Natural killer cell treated with Interleukin-12 subunit alpha and Interleukin-12 subunit beta and Interleukin-15 and Interleukin-18, amount 100 ng/mL, for 72 hours (primary cell): ENCODE measurements around the gene MSANTD3. TPM values are rescaled to one million over a fixed set of nuclear protein-coding genes. Genes with fewer than 3 reads are reported as not detected.

ENCODE experiments used
- ATAC-seq, 2 donors: fragments of 150-1000 bp; cut with Tn5 transposase in 1 of 2; sonication (Bioruptor Pico), chemical (Tn5 transposase) in 1 of 2; 2 replicates each; pipeline ENCODE4 v1.10.0; 2021
- DNase-seq: peaks from one replicate; pipeline ENCODE4 v3.0.0; 2022; ENCODE audit warnings: low spot score
- H3K27ac Mint-ChIP-seq, 2 donors: 1 replicate in 1 of 2; 2 replicates in 1 of 2; pipeline ENCODE4 v1.8.0; 2022; ENCODE audit warnings: mixed read lengths in 2 of 2, mild to moderate bottlenecking in 1 of 2, moderate library complexity in 1 of 2
- H3K27me3 Mint-ChIP-seq, 2 donors: 1 replicate in 1 of 2; 2 replicates in 1 of 2; pipeline ENCODE4 v1.8.0; 2022; ENCODE audit warnings: mixed read lengths in 2 of 2
- H3K36me3 Mint-ChIP-seq: one replicate; pipeline ENCODE4 v1.8.0; 2022; ENCODE audit warnings: mixed read lengths
- H3K4me1 Mint-ChIP-seq, 2 donors: 1 replicate in 1 of 2; 2 replicates in 1 of 2; pipeline ENCODE4 v1.8.0; 2022; ENCODE audit warnings: low read depth in 2 of 2, mixed read lengths in 2 of 2, mild to moderate bottlenecking in 1 of 2
- H3K4me3 Mint-ChIP-seq: one replicate; pipeline ENCODE4 v1.8.0; 2022; ENCODE audit warnings: mixed read lengths
- H3K9me3 Mint-ChIP-seq: 2 replicates; pipeline ENCODE4 v1.8.0; 2022; ENCODE audit warnings: mixed read lengths
- total RNA-seq, 2 donors: library from RNA; stranded (reverse); gene quantifications; one replicate each; pipeline ENCODE4 v1.2.3, GENCODE V29; 2022

MSANTD3 gene
- total RNA-seq, 2 donors from 2014 or later = 9.2 to 17.5 TPM

GRCh38 chr9:100457517-100457916 lies 30.6 kb downstream of the MSANTD3 start:
- H3K27me3 Mint-ChIP-seq = no peaks in the 10 kb centered on the region
- H3K4me3 Mint-ChIP-seq = no peak overlapping the region
- no peaks in the 10 kb centered on the region for H3K9me3 Mint-ChIP-seq
- no peaks in the 10 kb centered on the region for H3K4me1 Mint-ChIP-seq
- peaks cover 4% of the 10 kb centered on the region for H3K36me3 Mint-ChIP-seq
- DNase-seq (no peak), ATAC-seq (no peak)
- H3K27ac Mint-ChIP-seq = no peak overlapping the region

GRCh38 chr9:100459963-100460362 lies 33.0 kb downstream of the MSANTD3 start:
- Mint-ChIP-seq H3K4me1 (no peaks in the 10 kb centered on the region), H3K4me3 (no peak overlapping the region), H3K9me3 (no peaks in the 10 kb centered on the region), H3K27ac (no peak overlapping the region), H3K36me3 (no peaks in the 10 kb centered on the region), H3K27me3 (peaks cover 2 to 4% of the 10 kb centered on the region in 2 donors)
- DNase-seq = no peak
- no peak for ATAC-seq

GRCh38 chr9:100465274-100465673 lies 38.3 kb downstream of the MSANTD3 start:
- Mint-ChIP-seq H3K27me3 (peaks cover 6 to 12% of the 10 kb centered on the region in 2 donors), H3K4me3 (no peak overlapping the region), H3K27ac (no peak overlapping the region), H3K9me3 (no peaks in the 10 kb centered on the region), H3K4me1 (no peaks in the 10 kb centered on the region), H3K36me3 (no peaks in the 10 kb centered on the region)
- ATAC-seq (no peak), DNase-seq (no peak)

GRCh38 chr9:100465761-100466160 lies 38.8 kb downstream of the MSANTD3 start:
- Mint-ChIP-seq H3K9me3 (no peaks in the 10 kb centered on the region), H3K27me3 (peaks cover 8 to 15% of the 10 kb centered on the region in 2 donors), H3K4me1 (no peaks in the 10 kb centered on the region), H3K27ac (no peak overlapping the region), H3K4me3 (no peak overlapping the region), H3K36me3 (no peaks in the 10 kb centered on the region)
- no peak for ATAC-seq
- no peak for DNase-seq

- no peak for ATAC-seq
- no peak for DNase-seq
- no peak overlapping the region for H3K27ac Mint-ChIP-seq
- H3K9me3 Mint-ChIP-seq = no peaks in the 10 kb centered on the region
- no peak overlapping the region for H3K4me3 Mint-ChIP-seq
- H3K4me1 Mint-ChIP-seq = no peaks in the 10 kb centered on the region
- peaks cover 13 to 15% of the 10 kb centered on the region in 2 donors for H3K27me3 Mint-ChIP-seq
- no peaks in the 10 kb centered on the region for H3K36me3 Mint-ChIP-seq
These were observed 39.4 kb downstream of the MSANTD3 start for GRCh38 chr9:100466171-100466828.

GRCh38 chr9:100466829-100467221 lies 39.9 kb downstream of the MSANTD3 start:
- H3K9me3 Mint-ChIP-seq = no peaks in the 10 kb centered on the region
- DNase-seq (no peak), ATAC-seq (no peak)
- no peak overlapping the region for H3K27ac Mint-ChIP-seq
- H3K27me3 Mint-ChIP-seq = peaks cover 15 to 18% of the 10 kb centered on the region in 2 donors
- H3K36me3 Mint-ChIP-seq = no peaks in the 10 kb centered on the region
- H3K4me3 Mint-ChIP-seq = no peak overlapping the region
- no peaks in the 10 kb centered on the region for H3K4me1 Mint-ChIP-seq

- H3K36me3 Mint-ChIP-seq = no peaks in the 10 kb centered on the region
- ATAC-seq (no peak), DNase-seq (no peak)
- no peak overlapping the region for H3K4me3 Mint-ChIP-seq
- peaks cover 19 to 25% of the 10 kb centered on the region in 2 donors for H3K27me3 Mint-ChIP-seq
- H3K27ac Mint-ChIP-seq = no peak overlapping the region
- H3K9me3 Mint-ChIP-seq = no peaks in the 10 kb centered on the region
- H3K4me1 Mint-ChIP-seq = no peaks in the 10 kb centered on the region
These were observed 41.1 kb downstream of the MSANTD3 start for GRCh38 chr9:100468041-100468440.

- Mint-ChIP-seq H3K4me1 (peaks cover 6% of the 10 kb centered on the region in 2 donors), H3K27me3 (peaks cover 28 to 41% of the 10 kb centered on the region in 2 donors), H3K36me3 (no peaks in the 10 kb centered on the region), H3K4me3 (peak overlapping the region; percentile 47), H3K9me3 (no peaks in the 10 kb centered on the region), H3K27ac (no peak overlapping the region)
- ATAC-seq (no peak), DNase-seq (no peak)
These were observed 45.3 kb downstream of the MSANTD3 start for GRCh38 chr9:100472268-100472667.

GRCh38 chr9:100472788-100473275 lies 45.9 kb downstream of the MSANTD3 start, which contains the start of gene TMEFF1:
TSS of gene TMEFF1 (plus strand) at chr9:100473149. CDS start at chr9:100473545, 396 bp downstream.
- Mint-ChIP-seq H3K27ac (no peak within 1 kb of the TSS), H3K9me3 (no peaks in the 10 kb centered on the region), H3K27me3 (peaks cover 28 to 41% of the 10 kb centered on the region in 2 donors), H3K4me3 (peak within 1 kb of the TSS; percentile 75), H3K4me1 (peaks cover 6% of the 10 kb centered on the region in 2 donors), H3K36me3 (no peaks in the 10 kb centered on the region)
- DNase-seq (no peak), ATAC-seq (peak; percentile 64 to 65)

- Mint-ChIP-seq H3K36me3 (no peaks in the 10 kb centered on the region), H3K27me3 (peaks cover 28 to 41% of the 10 kb centered on the region in 2 donors), H3K27ac (no peak overlapping the region), H3K4me1 (peaks cover 6% of the 10 kb centered on the region in 2 donors), H3K4me3 (peak overlapping the region; percentile 75), H3K9me3 (no peaks in the 10 kb centered on the region)
- DNase-seq (no peak), ATAC-seq (peak; percentile 71 to 77)
These were observed 46.5 kb downstream of the MSANTD3 start for GRCh38 chr9:100473276-100474081.

- ATAC-seq (no peak), DNase-seq (no peak)
- no peaks in the 10 kb centered on the region for H3K9me3 Mint-ChIP-seq
- peak overlapping the region; percentile 75 for H3K4me3 Mint-ChIP-seq
- H3K4me1 Mint-ChIP-seq = peaks cover 6% of the 10 kb centered on the region in 2 donors
- H3K27ac Mint-ChIP-seq = no peak overlapping the region
- peaks cover 29 to 41% of the 10 kb centered on the region in 2 donors for H3K27me3 Mint-ChIP-seq
- no peaks in the 10 kb centered on the region for H3K36me3 Mint-ChIP-seq
These were observed 47.4 kb downstream of the MSANTD3 start for GRCh38 chr9:100474082-100474923.

GRCh38 chr9:100474924-100475276 lies 48.0 kb downstream of the MSANTD3 start:
- Mint-ChIP-seq H3K27ac (no peak overlapping the region), H3K27me3 (peaks cover 27 to 41% of the 10 kb centered on the region in 2 donors), H3K36me3 (no peaks in the 10 kb centered on the region), H3K4me3 (no peak overlapping the region), H3K4me1 (peaks cover 6% of the 10 kb centered on the region in 2 donors), H3K9me3 (no peaks in the 10 kb centered on the region)
- ATAC-seq (no peak), DNase-seq (no peak)

- DNase-seq (no peak), ATAC-seq (no peak)
- Mint-ChIP-seq H3K9me3 (no peaks in the 10 kb centered on the region), H3K27ac (no peak overlapping the region), H3K36me3 (no peaks in the 10 kb centered on the region), H3K27me3 (peaks cover 29 to 35% of the 10 kb centered on the region in 2 donors), H3K4me1 (peaks cover 6% of the 10 kb centered on the region in 2 donors), H3K4me3 (no peak overlapping the region)
These were observed 50.3 kb downstream of the MSANTD3 start for GRCh38 chr9:100477241-100477640.
